ENCODE measurements around the gene EMILIN2. TPM values are rescaled to one million over a fixed set of nuclear protein-coding genes. Genes with fewer than 3 reads are reported as not detected.

Gene EMILIN2
- total and polyA plus RNA-seq, 2 of the 8 experiments (the other 6 are each of a cell fraction or from before 2014, with no cell fraction given): 6.0 to 7.5 TPM

DNA sequence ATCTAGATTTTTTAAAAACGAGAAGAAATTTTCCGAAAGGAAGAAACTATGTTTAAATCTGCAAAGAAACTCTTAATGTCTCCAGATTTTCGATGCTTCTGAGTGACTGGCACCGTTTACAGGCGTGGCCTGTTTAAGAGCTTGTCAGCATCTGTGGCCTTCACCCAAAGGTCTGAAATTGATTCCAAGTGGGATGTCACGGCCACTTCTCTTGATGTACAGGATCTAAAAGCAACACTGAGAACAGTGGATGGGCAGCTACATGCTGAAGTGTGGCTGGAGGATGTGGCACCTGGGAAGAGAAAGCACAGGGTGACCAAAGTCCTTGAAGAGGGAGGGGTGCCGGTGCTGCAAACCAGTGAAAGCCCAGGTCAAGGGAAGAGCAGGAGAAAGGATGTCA lies 28.0 kb downstream of the EMILIN2 start:
- Histone ChIP-seq H3K23ac (ENCODE audit: insufficient read length) (no peak overlapping the region), H3K27ac (ENCODE audit: low read depth, low read length) (no peak overlapping the region), H3K23me2 (ENCODE audit: low read depth, low read length) (no peaks in the 10 kb centered on the region), H3K79me2 (ENCODE audit: control insufficient read depth in 1 of 2, insufficient read depth in 2 of 2, low read length in 2 of 2) (no peaks in the 10 kb centered on the region), H3K18ac (ENCODE audit: extremely low read depth, low read length) (no peak overlapping the region), H2BK5ac (ENCODE audit: low read depth, low read length) (no peak overlapping the region), H3K56ac (replicated peaks; ENCODE audit: insufficient read length, low read depth, low read length) (no peak overlapping the region), H2BK20ac (ENCODE audit: low read length) (no peak overlapping the region), H4K5ac (ENCODE audit: insufficient read length, low read depth, low read length) (no peak overlapping the region), H3K4me2 (ENCODE audit: insufficient read depth in 1 of 2, low read depth in 2 of 2, low read length in 2 of 2) (no peak overlapping the region), H2BK12ac (ENCODE audit: low read depth, low read length) (no peak overlapping the region), H2BK120ac (replicated peaks; ENCODE audit: low read depth, low read length) (no peak overlapping the region), H4K20me1 (replicated peaks in 1 of 2; ENCODE audit: control insufficient read depth in 1 of 2, insufficient read depth in 2 of 2, low read length in 2 of 2) (no peaks in the 10 kb centered on the region), H3K4me3 (ENCODE audit: extremely low read depth in 1 of 4, insufficient read depth in 2 of 4, low read depth in 3 of 4, low read length in 4 of 4) (no peak overlapping the region), H3K4me1 (replicated peaks in 1 of 4; ENCODE audit: control insufficient read depth in 3 of 4, insufficient read depth in 4 of 4, low read length in 3 of 4) (no peaks in the 10 kb centered on the region), H4K91ac (replicated peaks; ENCODE audit: insufficient read length, low read length) (no peak overlapping the region), H3K4ac (replicated peaks; ENCODE audit: insufficient read length, low read depth, low read length) (no peak overlapping the region), H4K8ac (ENCODE audit: extremely low read depth, insufficient read depth, low read length) (no peak overlapping the region), H3K14ac (ENCODE audit: insufficient read length) (no peak overlapping the region), H3K9me3 (ENCODE audit: insufficient read depth in 2 of 2, low read depth in 1 of 2, low read length in 1 of 2) (no peaks in the 10 kb centered on the region), H3K79me1 (ENCODE audit: low read depth, low read length) (no peaks in the 10 kb centered on the region), H3K9ac (replicated peaks in 1 of 4; ENCODE audit: extremely low read depth in 1 of 4, low read depth in 3 of 4, low read length in 3 of 4) (no peak overlapping the region), H3K36me3 (ENCODE audit: control insufficient read depth in 2 of 4, insufficient read depth in 4 of 4, low read length in 3 of 4) (no peaks in the 10 kb centered on the region), H2BK15ac (ENCODE audit: low read length) (no peak overlapping the region), H2AFZ (ENCODE audit: low read length) (no peak overlapping the region), H3K27me3 (replicated peaks in 1 of 4; ENCODE audit: control insufficient read depth in 3 of 4, extremely low read depth in 1 of 4, insufficient read depth in 3 of 4, low read length in 3 of 4) (no peaks in the 10 kb centered on the region), H2AK5ac (ENCODE audit: low read depth, low read length) (no peak overlapping the region)
- POLR2A ChIA-PET (ENCODE audit: partially characterized antibody): no interaction called here
- DNase-seq (ENCODE audit: low read depth in 1 of 2, low spot score in 2 of 2) (no peak), FAIRE-seq (no peak)
- TF ChIP-seq NANOG (IDR thresholded peaks at IDR 0.05; ENCODE audit: insufficient read depth, low read depth, low read length, poor library complexity, severe bottlenecking): no peak
- TF ChIP-seq HDAC6 (IDR thresholded peaks at IDR 0.05; ENCODE audit: low read depth, low read length): no peak
- TF ChIP-seq EP300 (IDR thresholded peaks at IDR 0.05; ENCODE audit: borderline replicate concordance in 1 of 2, low read depth in 2 of 2, low read length in 2 of 2): no peak
- TF ChIP-seq HDAC2 (IDR thresholded peaks at IDR 0.05; ENCODE audit: borderline replicate concordance in 1 of 2, low read depth in 2 of 2, low read length in 2 of 2): no peak
- TF ChIP-seq SAP30 (IDR thresholded peaks at IDR 0.05; ENCODE audit: insufficient read depth, insufficient replicate concordance, low read length): no peak
- TF ChIP-seq MAFK (IDR thresholded peaks at IDR 0.05; ENCODE audit: low read depth, low read length): no peak
- TF ChIP-seq CREB1 (IDR thresholded peaks at IDR 0.05): no peak
- no peak for TF ChIP-seq EZH2 (IDR thresholded peaks at IDR 0.05; ENCODE audit: low read depth, low read length, severe bottlenecking)
- no peak for TF ChIP-seq TAF1 (IDR thresholded peaks at IDR 0.05; ENCODE audit: low read depth, low read length)
- WGBS, 2 experiments (ENCODE audit: extremely low coverage in 1 of 2, insufficient coverage in 1 of 2, insufficient read length in 1 of 2, insufficient replicate concordance in 2 of 2, low coverage in 1 of 2, low lambda C conversion rate in 2 of 2, missing lambda C conversion rate in 1 of 2): 94% methylated on average over 7 of the region's 7 CpGs; no CpG with 5 or more reads in 1 of the 2 experiments
- CTCF ChIA-PET (ENCODE audit: partially characterized antibody): interaction anchor here (0.9 kb wide), 1 partner anchor 40 kb away, joined by 3 read pairs; no protein-coding TSS in a partner anchor
